HG03439 (cell line): ENCODE data around the gene LIN37.

ENCODE experiments used
- ATAC-seq: cut with Tn5 transposase; IDR thresholded peaks from one replicate; pipeline ENCODE4 v1.9.1; 2021; ENCODE audit warnings: mild to moderate bottlenecking, moderate library complexity; ENCODE audit not compliant: unreplicated experiment

The LIN37 gene

DNA sequence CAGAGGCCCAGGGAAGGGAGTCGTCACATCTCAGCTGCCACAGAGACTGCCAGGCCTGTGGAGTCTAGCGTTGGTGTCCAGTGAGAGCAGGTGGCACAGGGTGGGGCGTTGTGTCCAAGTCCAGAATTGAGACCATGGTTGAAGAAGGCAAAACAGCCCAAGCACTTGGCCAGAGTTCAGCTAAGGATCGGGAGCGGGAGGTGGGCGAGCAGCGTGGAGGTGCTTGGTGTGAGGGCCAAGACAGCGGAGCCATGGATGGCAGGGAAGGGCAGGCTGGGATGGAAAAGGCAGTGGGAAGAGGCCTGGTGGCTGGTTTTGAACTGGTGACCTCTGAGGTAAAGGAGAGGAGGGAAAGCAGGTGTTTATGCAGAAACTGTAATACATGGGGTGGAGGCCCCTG, 14.1 kb upstream of the LIN37 start:
- no peak for ATAC-seq

- ATAC-seq, result no peak
These were observed 13.5 kb upstream of the LIN37 start for GRCh38 chr19:35734889-35735288.

GRCh38 chr19:35736913-35737886, 11.2 kb upstream of the LIN37 start:
- no peak for ATAC-seq

- ATAC-seq, result no peak
These were observed 10.1 kb upstream of the LIN37 start for GRCh38 chr19:35738021-35738886.

- ATAC-seq, result no peak
These were observed 9.5 kb upstream of the LIN37 start for GRCh38 chr19:35738887-35739229.

DNA sequence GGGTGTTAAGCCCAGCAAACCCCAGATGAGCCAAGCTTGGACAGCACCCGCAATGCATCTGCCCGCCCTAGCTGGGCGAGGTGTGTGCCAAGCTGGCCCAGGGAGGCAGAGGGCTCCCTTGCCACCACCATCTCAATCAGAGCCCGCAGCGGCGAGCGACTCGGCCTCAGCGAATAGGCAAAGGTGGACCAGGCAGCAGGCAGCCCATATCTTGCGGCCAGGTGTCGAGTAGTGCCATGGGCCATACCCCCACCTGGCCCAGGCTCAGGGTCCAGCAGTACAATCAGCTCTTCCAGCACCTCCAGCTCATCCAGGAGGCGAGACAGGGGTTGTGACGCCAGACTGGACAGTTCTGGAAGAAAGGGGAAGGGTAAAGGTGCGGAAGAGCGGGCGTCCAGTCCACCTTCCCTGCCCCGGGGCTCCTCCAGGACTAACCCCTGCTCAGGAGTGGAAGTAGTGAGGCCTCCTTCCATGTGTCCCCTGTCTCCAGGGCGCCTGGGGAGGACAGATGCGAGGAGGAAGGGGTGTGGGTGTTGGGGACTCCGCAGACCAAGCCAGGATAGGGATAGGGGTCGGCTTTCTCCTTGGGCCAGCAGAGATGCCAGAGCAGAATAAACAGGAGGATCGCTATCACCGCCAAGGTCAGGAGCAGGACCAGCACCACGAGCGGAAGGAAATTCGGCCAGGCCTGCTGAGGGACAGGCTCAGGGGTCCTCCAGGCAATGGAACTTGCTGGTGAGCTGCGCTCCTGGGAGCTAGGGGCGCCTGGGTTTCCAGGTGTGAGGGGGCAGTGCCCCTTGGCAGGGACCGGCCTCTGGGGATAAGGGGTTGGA, 8.9 kb upstream of the LIN37 start:
- ATAC-seq, result no peak

GRCh38 chr19:35740108-35740422, 8.3 kb upstream of the LIN37 start:
- ATAC-seq, result no peak

GRCh38 chr19:35740423-35741202, 7.8 kb upstream of the LIN37 start:
- ATAC-seq, result peak; percentile 47

GRCh38 chr19:35741203-35741515, 7.2 kb upstream of the LIN37 start:
- no peak for ATAC-seq

GRCh38 chr19:35742121-35742724, 6.2 kb upstream of the LIN37 start, which contains the start of gene IGFLR1:
TSS of gene IGFLR1 (minus strand) at chr19:35742452. CDS start at chr19:35741180, 1,272 bp downstream.
- no peak for ATAC-seq

DNA sequence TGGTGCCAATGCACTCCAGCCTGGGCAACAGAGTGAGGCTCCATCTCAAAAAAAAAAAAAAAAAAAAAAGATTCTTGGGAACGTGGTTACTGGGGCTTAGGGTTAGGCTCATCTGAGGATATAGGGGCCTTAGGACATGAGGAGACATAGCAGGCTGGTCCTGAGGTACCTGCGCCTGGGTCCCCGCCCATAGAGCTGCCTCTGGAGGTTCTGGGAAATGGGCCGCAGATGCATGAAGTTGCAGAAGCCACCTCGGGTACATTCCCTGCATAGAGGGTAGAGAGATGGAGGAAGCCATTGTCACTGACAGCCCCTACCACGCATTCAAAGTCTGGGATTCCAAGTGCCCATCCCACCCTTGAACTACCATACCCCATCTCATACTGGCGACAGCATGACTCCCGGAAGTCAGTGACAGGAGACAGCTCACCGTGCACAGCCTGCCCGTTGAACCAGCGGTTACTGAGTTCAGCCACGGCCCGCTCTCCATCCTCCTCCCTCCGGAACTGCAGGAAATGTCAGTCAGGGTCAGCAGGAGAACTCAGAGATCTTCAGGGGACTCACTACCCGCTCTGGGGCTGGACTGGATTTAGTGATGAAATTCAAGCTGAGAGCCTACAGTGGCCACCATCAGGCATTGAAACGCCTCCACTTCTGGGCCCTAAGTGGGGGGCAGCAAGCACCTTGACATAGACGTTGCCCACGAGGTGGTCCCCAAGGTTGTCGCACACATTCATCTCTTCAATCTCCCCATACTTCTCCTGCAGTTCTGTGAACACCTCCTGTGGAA, 4.5 kb upstream of the LIN37 start:
- no peak for ATAC-seq

GRCh38 chr19:35744430-35745327, 3.7 kb upstream of the LIN37 start:
- ATAC-seq, result peak; percentile 36

DNA sequence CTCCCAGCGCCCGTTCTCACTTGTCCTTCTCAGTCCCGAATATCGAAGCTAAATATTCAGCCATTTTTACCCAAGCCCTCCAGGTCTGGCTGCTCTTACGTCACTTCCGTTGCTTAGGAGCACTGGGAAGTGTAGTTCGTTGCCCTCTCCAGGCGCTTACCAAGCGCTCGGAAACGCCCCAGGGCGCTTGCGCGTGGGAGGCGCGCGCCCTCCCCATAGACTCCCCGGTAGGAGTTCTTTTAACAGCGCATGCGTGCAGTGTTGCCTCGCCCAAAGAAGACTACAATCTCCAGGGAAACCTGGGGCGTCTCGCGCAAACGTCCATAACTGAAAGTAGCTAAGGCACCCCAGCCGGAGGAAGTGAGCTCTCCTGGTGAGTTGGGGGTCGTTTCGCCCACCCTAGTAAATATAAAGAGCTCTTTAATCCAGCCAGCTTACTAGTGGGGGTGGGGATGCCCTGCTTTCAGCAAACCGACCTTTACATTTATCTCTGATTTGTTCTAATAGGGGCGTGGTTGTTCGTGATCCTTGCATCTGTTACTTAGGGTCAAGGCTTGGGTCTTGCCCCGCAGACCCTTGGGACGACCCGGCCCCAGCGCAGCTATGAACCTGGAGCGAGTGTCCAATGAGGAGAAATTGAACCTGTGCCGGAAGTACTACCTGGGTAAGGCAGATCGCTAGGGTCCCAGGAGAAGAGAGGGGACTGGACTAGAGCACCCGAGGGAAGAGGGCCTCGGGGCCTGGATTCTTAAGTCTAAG, 2.9 kb upstream of the LIN37 start, which contains the start of the genes PSENEN and U2AF1L4:
Gene PSENEN (plus strand): TSS at position 324 of the 759 bp plus-strand sequence. CDS start 280 bp downstream, at position 604.
Gene U2AF1L4 (minus strand): TSS at position 91 of the 759 bp plus-strand sequence. CDS start 27 bp downstream, at position 64.
- ATAC-seq, result peak; percentile 44

DNA sequence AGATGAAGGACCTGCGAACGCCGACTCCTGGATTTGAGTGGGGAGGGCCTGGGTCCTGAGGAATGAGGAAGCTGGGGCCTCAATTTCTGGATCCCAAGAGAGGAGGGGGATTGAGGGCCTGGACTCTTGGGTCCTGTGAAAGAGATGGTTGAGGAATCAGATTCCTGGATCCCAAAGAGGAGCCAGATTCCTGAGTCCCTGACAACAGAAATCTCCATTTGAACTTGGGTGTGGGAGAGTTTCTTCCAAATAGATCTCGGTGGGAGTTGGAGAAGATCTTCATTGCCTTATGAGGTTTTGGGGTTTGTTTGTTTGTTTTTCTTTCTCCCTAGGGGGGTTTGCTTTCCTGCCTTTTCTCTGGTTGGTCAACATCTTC, 2.3 kb upstream of the LIN37 start:
- ATAC-seq, result no peak

- no peak for ATAC-seq
These were observed 1.8 kb upstream of the LIN37 start for GRCh38 chr19:35746531-35746930.

- no peak for ATAC-seq
These were observed 1.8 kb downstream of the LIN37 start for GRCh38 chr19:35750167-35750566.
